ENCODE results near the gene CDIPT. TPM values are rescaled to one million over a fixed set of nuclear protein-coding genes. Genes with fewer than 3 reads are reported as not detected.

CDIPT gene
- total RNA-seq, 1 donor from 2014 or later, result 49.7 TPM

- H3K27ac Mint-ChIP-seq, result no peak overlapping the region
- H3K27me3 Mint-ChIP-seq (ENCODE audit: low read depth), result no peaks in the 10 kb centered on the region
- peaks cover 6% of the 10 kb centered on the region for H3K4me1 Mint-ChIP-seq
- peaks cover 6% of the 10 kb centered on the region for H3K36me3 Mint-ChIP-seq
- H3K9me3 Mint-ChIP-seq, result no peaks in the 10 kb centered on the region
- H3K4me3 Mint-ChIP-seq, result no peak overlapping the region
- no peak for DNase-seq (ENCODE audit: low spot score in 2 of 2, unreplicated experiment in 2 of 2)
- no peak for TF ChIP-seq CTCF (IDR thresholded peaks at IDR 0.05; ENCODE audit: unreplicated experiment)
These were observed 8.4 kb downstream of the CDIPT start for GRCh38 chr16:29854520-29855100.

- no peak overlapping the region for H3K27ac Mint-ChIP-seq
- H3K36me3 Mint-ChIP-seq, result no peaks in the 10 kb centered on the region
- peaks cover 16% of the 10 kb centered on the region for H3K4me1 Mint-ChIP-seq
- no peak for DNase-seq (ENCODE audit: low spot score in 2 of 2, unreplicated experiment in 2 of 2)
- no peak for TF ChIP-seq CTCF (IDR thresholded peaks at IDR 0.05; ENCODE audit: unreplicated experiment)
- H3K27me3 Mint-ChIP-seq (ENCODE audit: low read depth), result no peaks in the 10 kb centered on the region
- H3K4me3 Mint-ChIP-seq, result no peak overlapping the region
- no peaks in the 10 kb centered on the region for H3K9me3 Mint-ChIP-seq
These were observed 10.4 kb downstream of the CDIPT start for GRCh38 chr16:29852654-29853053.

GRCh38 chr16:29850998-29851397 is 12.0 kb downstream of the CDIPT start:
- no peaks in the 10 kb centered on the region for H3K27me3 Mint-ChIP-seq (ENCODE audit: low read depth)
- TF ChIP-seq CTCF (IDR thresholded peaks at IDR 0.05; ENCODE audit: unreplicated experiment), result no peak
- no peaks in the 10 kb centered on the region for H3K36me3 Mint-ChIP-seq
- H3K4me3 Mint-ChIP-seq, result no peak overlapping the region
- no peak overlapping the region for H3K27ac Mint-ChIP-seq
- H3K4me1 Mint-ChIP-seq, result peaks cover 16% of the 10 kb centered on the region
- no peak for DNase-seq (ENCODE audit: low spot score in 2 of 2, unreplicated experiment in 2 of 2)
- H3K9me3 Mint-ChIP-seq, result no peaks in the 10 kb centered on the region

- Mint-ChIP-seq H3K27me3 (ENCODE audit: low read depth) (no peaks in the 10 kb centered on the region), H3K4me1 (peaks cover 20% of the 10 kb centered on the region), H3K36me3 (no peaks in the 10 kb centered on the region), H3K4me3 (no peak overlapping the region), H3K9me3 (no peaks in the 10 kb centered on the region), H3K27ac (peak overlapping the region; percentile 94)
- DNase-seq (ENCODE audit: low spot score in 2 of 2, unreplicated experiment in 2 of 2), result no peak
- TF ChIP-seq CTCF (IDR thresholded peaks at IDR 0.05; ENCODE audit: unreplicated experiment), result no peak
These were observed 13.5 kb downstream of the CDIPT start for GRCh38 chr16:29849505-29849904.

GRCh38 chr16:29848420-29849297 is 14.4 kb downstream of the CDIPT start:
- Mint-ChIP-seq H3K36me3 (no peaks in the 10 kb centered on the region), H3K27ac (peak overlapping the region; percentile 94), H3K9me3 (no peaks in the 10 kb centered on the region), H3K4me3 (no peak overlapping the region), H3K27me3 (ENCODE audit: low read depth) (no peaks in the 10 kb centered on the region), H3K4me1 (peaks cover 20% of the 10 kb centered on the region)
- no peak for DNase-seq (ENCODE audit: low spot score in 2 of 2, unreplicated experiment in 2 of 2)
- peak; percentile 42 for TF ChIP-seq CTCF (IDR thresholded peaks at IDR 0.05; ENCODE audit: unreplicated experiment)

Measured in mesothelial cell of epicardium (in vitro differentiated cells).